Measurements from ENCODE around the gene AGAP1.

- no peak for TF ChIP-seq POLR2AphosphoS5 (IDR thresholded peaks at IDR 0.05; ENCODE audit: insufficient read depth in 1 of 2, low read depth in 1 of 2)
- no peak for TF ChIP-seq CTCF (IDR thresholded peaks at IDR 0.05)
- TF ChIP-seq POLR2A (IDR thresholded peaks at IDR 0.05), result no peak
These were observed 44.3 kb downstream of the AGAP1 start for GRCh38 chr2:235538144-235538639.

Measured in vagina (tissue), 2 donors.